Endothelial cell of umbilical vein (primary cell): ENCODE measurements around the gene DLG1.

Source experiments
- CTCF ChIP-seq, 2 donors: IDR thresholded peaks; 1 replicate in 1 of 2; 2 replicates in 1 of 2; pipeline ENCODE4 v1.5.1; 2011; ENCODE audit warnings: low read length in 2 of 2, mild to moderate bottlenecking in 2 of 2, moderate library complexity in 2 of 2, control low read depth in 1 of 2, inconsistent platforms in 1 of 2, low read depth in 1 of 2; ENCODE audit not compliant: insufficient read depth in 1 of 2; ENCODE audit errors: extremely low read depth in 1 of 2
- EZH2 ChIP-seq: IDR thresholded peaks from 2 replicates; pipeline ENCODE4 v1.6.1; 2012; ENCODE audit warnings: borderline replicate concordance, low read depth, mild to moderate bottlenecking, moderate library complexity, low read length, inconsistent platforms; ENCODE audit not compliant: severe bottlenecking
- MYC ChIP-seq: IDR thresholded peaks from one replicate; pipeline ENCODE4 v1.6.1; 2011; ENCODE audit warnings: mild to moderate bottlenecking, low read depth, low read length
- POLR2A ChIP-seq: IDR thresholded peaks from 2 replicates; pipeline ENCODE4 v1.6.1; 2012; ENCODE audit warnings: low read depth, mild to moderate bottlenecking, control low read depth, low read length
- POLR2AphosphoS5 ChIP-seq: IDR thresholded peaks from 2 replicates; pipeline ENCODE4 v1.6.1; 2012; ENCODE audit warnings: low read depth, mild to moderate bottlenecking, control low read depth, low read length, moderate library complexity; ENCODE audit not compliant: insufficient read depth

GRCh38 chr3:197335428-197336132 lies 37.2 kb upstream of the DLG1 start:
- TF ChIP-seq CTCF (IDR thresholded peaks at IDR 0.05; ENCODE audit: extremely low read depth in 1 of 2, insufficient read depth in 1 of 2, low read depth in 1 of 2, low read length in 2 of 2) (no peak), POLR2AphosphoS5 (no peak), MYC (no peak), POLR2A (no peak), EZH2 (no peak)
